GM18502 (cell line): ENCODE measurements around the gene MROH9.

Experiments used
- ATAC-seq: cut with Tn5 transposase; IDR thresholded peaks from one replicate; pipeline ENCODE4 v1.9.1; 2021; ENCODE audit warnings: mild to moderate bottlenecking; ENCODE audit not compliant: unreplicated experiment, poor library complexity

Gene MROH9

DNA sequence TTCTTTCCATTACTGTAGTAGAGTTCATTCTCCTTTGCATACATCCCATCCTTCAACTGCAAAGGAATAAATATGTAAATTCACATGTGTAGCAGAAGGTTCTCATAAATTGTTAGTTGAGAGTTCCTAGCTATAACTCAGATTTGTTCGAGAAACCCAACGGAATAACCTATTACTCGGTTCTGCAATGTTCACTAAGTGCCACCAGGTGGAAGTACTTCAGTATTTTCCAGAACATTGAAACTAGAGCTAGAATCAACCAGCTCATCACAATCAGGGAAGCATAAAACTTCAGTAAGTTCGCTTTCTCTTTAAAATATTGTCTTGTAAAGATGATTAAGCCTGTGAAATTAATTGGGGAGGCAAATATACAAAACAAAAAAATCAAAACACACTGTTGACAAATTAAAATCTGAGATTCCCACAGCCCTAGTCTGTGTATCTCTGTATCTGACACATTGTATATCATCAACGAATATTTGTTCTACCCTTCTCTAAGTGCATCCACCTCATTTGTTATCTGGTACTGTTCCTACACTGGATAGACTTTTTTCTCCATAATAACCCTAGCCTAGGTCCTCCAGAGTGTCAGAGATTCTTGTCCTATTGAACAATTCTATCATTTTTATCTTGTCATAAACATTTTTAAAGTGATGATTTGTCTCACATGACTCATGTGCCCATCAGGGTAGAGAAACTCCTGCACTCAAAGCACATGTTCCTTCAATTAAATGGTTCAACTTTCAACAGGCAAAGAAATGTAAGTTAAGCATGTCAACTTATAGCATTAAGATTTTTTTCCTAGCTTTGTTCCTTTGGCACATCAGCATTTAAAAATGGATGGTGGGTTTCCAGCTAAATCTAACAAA is 31.9 kb downstream of the MROH9 start:
- peak; percentile 87 for ATAC-seq

DNA sequence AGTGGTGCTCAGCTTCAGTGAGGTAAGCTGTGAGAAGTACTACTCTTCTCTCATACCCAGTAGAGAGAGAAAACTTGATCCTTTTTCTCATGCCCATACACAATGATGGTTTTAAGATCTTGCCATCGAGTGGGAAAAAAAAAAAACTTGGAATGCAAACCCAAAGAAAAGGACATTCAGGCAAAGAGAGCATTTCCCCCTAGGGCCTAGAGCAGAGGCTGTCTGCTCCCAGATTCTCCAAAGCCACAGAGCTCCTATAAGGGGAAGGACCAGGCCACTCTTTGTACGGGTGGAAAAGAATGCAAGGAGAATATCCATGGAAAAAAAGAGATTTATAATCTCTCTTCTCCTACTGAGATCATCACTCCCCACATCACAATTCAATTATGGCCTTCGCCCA is 34.9 kb downstream of the MROH9 start:
- no peak for ATAC-seq

DNA sequence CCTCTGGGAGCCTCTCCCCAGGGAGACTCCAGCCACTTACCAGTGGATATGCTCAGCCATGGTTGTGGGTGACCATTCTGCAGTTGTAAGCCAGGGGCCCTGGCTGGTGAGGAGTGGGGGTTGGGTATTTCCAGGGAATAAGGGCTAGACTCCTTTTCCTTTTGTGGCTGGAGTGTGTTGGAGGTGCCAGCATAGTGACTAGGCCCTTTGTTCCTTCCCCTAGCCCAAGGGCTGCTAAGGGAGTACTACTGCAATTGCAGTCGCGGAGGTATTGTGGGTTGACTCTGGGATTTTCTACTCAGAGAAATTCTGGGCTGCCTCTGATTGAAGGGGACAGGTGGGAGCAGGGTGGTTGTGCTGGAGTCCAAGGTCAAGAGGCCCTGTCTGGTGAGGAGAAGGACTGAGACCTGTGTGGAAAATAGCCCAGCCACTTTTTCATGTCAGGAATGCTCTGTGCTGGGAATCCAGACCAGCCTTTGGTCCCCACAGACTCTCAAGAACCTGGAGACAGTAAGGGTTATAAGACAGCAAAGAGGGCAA is 43.1 kb downstream of the MROH9 start:
- no peak for ATAC-seq

DNA sequence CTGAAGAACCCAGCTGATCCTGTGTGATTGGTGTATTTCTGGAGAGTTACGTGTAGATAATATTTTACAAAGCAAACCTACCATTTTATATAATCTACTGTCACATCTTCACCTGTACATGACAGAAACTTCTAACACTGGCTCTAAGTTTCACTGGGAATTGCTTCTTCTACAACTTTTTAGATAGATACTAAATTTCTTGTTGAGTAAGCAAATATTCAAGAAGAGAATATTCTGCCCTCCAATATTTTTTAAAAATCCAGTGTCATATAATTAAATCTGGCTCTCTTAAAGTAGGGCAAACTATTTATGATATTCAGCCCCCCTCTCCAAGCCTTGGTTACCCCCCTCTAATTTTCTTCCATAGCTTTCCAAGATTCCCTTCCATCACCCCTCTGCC is 50.1 kb downstream of the MROH9 start:
- no peak for ATAC-seq

DNA sequence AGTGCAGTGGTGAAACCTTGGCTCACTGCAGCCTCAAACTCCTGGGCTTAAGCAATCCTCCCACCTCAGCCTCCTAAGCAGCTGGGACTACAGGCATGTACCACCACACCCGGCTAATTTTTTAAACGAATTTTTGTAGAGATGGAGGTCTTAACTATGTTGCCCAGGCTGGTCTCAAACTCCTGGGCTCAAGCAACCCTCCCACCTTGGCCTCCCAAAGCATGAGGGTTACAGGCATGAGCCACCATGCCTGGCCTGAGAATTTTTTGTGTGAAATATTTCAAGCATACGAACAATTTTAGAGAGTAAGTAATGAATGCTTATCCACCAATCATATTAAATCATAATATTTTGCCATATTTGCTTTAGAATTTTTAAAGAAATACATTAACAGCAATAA is 51.6 kb downstream of the MROH9 start:
- ATAC-seq: no peak

DNA sequence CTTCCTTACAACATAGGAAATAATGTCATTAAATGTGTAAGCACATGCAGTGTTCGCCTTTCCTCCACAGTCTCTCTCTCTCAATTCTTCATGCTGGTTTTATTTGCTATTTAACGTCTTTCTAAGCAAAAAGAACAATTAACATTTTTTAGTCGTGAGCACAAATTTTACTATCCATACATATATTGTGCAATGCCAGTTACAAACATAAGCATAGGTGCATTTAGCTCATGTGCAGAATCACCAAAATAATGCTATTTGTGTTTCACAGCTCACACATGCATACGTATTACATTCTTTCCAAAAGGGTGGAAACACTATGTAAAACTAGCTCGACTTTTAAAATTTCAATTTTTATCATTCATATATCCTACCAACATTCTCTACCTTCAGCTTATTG is 52.1 kb downstream of the MROH9 start:
- ATAC-seq: no peak

DNA sequence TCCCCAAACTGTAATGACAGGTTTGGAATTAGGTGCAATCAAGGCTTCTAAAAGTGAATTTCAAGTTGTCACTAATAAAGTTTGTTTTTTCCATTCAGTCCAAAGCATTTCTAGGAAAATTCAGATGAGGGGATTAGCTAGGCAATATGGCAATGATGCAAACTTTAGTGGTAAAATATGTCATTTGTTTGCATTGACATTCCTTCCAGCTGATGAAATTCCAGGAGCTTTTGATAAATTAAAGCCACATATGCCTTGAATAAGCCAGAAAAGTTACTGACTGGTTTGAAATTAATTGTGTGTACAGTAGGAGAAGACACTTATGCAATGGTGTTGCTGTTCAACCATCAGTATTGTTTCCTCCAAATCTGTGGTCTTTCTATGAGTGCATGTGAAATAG is 57.8 kb downstream of the MROH9 start:
- ATAC-seq: no peak

DNA sequence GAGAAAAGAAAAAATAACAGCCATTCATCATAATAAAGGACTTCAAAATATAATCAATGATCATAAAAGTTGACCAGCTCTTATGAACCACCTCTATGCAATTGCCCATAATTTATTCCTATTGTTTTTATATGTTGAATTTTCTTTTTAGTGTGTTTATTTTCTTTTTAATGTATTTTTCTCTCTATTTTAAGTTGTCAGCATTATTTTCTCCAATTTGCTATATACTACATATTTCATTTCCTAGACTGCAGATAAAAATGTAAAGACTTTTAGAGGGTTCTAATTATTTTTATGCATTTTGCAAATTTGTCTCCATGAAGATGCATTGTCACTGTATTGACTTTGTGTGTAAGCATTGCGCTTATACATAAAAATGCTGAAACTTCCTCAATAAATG is 58.4 kb downstream of the MROH9 start:
- ATAC-seq: no peak

DNA sequence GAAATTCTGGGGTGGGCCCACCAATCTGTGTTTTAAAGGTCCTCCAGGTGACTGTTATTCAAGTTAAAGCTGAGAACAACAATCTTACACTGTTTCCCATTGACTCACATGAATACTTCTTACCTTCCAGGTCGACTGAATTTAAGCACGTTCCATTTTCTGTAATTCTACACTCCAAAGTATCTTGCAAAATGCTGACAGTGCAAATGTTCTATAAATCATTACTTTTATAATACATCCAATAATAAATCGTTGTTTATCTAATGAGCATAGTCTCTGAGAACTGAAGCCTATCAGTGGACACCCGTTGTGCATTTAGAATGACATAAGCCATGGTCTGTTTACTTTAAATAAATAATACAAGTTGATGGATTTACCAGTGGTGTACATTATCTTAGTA is 79.5 kb downstream of the MROH9 start:
- ATAC-seq: no peak

DNA sequence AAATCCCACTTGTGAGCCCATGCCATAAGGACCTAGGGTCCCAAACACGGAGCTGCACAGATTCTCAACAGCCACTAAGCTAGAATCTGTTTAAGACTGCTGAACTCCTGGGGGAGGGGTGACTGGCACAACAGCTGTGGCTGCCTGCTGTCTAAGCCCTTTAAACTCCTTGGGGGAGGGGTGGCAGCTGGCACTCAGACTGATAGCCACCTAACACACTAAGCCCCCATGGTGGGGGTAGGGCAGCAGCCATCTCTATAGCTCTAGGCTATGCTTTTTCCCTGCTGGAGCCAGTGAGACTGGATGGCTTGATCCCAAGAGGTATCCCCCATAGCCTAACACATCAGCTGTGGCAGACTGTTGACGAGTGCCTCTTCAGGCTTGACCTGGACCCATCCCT is 82.1 kb downstream of the MROH9 start:
- no peak for ATAC-seq

DNA sequence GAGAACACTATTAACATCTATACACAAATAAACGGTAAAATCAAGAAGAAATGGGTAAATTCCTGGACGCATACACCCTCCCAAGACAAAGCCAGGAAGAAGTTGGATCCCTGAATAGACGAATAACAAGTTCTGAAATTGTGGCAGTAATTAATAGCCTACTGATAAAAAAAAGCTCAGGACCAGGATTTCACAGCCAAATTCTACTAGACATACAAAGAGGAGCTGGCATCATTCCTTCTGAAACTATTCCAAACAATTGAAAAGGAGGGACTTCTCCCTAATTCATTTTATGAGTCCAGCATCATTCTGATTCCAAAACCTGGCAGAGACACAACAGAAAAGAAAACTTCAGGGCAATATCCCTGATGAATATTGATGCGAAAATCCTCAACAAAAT is 84.6 kb downstream of the MROH9 start:
- ATAC-seq: no peak

DNA sequence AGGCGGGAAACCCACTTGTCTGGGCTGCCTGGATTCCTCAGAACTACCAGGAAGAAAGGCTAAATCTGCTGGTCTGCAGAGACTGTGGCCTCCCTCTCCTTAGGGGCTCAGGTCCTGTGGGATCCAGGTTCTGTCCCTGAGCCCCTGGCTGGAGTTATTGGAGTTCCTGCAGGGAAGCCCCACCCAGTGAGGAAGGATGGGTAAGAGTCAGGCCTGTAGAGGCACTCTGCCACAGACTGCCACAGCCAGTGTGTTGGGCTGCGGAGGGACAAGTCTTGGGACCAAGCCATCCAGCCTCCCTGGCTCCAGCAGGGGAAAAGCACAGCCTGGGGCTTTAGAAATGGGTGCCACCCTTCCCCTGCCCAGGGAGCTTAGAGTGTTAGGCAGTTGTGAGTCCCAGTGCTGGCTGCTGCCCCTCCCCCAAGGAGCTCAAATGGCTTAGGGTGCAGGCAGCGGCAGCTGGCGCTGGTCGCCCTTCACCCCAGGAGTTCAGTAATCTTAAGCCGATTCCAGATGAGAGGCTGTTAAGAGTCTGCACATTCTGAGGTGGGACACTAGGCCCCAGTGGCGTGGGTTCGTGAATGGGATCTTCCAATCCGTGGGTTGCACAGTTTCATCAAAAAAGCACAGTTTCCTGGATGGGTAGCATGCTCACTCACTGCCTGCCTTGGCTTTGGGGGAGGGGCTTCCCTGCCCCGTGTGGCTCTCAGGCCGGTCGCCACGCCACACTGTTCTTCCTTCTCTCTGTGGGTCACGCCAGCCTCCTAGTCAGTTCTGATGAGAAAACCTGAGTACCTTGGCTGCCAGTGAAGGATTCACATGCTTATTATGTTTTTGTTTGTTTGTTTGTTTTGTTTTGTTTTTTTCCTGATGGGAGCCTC is 97.7 kb downstream of the MROH9 start:
- no peak for ATAC-seq

DNA sequence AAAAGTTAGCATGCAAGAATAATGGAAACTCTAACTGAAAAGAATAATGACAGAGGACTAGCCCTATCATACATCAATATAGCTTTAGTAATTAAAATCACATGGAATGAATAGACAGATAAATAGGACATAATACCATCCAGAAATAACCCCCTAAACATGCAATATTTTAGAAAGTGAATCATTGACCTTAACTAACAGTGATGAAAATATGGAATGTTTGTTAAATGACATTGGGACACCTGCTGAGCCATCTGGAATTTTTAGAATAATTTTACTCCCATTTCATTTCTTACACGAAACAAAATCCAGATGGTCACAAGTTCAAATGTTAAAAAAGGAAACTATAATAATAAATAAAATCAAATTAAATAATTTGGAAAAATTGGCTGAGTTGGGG is 102.3 kb downstream of the MROH9 start:
- ATAC-seq: no peak

DNA sequence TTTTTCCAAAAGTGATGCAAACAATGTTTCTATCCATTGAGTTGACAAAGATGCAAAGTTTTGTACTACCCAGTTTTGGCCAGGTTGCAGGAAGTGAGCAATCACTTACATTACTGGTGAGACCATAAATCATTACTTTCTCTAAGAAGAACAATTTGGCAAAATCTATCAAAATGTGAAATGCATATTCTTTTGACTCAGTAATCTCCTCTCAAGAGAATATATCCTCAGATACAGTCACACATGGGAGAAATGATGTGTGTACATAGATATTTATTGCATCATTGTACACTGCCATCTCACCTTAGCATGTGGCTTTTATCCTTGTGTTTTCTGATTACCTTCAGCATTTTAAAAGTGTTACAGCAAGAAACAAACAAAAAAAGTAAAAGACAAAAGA is 103.0 kb downstream of the MROH9 start:
- no peak for ATAC-seq

DNA sequence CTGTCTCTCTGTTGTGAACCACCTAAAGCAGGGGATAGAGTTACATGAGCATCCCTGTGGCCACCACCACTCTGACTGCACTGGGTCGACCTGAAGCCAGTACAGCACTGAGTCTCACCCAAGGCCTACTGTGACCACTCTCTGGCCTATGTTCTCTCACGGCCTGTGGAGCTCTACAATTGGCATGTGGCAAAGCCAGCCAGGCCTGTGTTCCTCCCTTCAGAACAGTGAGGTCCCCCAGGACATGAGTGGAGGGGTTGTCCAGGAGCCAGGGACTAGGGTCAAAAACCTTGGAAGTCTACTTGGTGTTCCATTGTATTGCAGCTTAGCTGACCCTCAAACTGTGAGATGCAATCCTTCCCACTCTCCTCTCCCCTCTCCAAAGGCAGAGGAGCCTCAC is 112.7 kb downstream of the MROH9 start:
- ATAC-seq: no peak

DNA sequence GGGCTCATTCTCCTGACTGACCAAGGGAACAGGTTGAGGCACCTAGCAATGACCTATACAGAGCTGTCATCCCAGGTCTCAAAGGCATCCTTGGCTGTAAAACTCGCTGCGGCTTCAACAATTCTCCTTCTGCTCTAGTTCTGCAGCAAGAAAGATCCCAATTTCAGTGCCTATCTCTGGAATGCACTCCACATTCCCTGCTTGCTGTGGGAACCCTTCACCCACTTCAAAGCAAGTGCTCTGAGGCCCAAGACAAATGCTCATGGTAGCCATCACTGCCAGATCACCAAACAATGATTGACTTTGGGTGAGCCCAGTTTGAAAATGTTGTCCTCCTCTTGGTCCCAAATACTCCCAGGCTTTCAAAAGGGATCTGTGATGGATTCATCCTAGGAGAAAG is 117.6 kb downstream of the MROH9 start:
- no peak for ATAC-seq

DNA sequence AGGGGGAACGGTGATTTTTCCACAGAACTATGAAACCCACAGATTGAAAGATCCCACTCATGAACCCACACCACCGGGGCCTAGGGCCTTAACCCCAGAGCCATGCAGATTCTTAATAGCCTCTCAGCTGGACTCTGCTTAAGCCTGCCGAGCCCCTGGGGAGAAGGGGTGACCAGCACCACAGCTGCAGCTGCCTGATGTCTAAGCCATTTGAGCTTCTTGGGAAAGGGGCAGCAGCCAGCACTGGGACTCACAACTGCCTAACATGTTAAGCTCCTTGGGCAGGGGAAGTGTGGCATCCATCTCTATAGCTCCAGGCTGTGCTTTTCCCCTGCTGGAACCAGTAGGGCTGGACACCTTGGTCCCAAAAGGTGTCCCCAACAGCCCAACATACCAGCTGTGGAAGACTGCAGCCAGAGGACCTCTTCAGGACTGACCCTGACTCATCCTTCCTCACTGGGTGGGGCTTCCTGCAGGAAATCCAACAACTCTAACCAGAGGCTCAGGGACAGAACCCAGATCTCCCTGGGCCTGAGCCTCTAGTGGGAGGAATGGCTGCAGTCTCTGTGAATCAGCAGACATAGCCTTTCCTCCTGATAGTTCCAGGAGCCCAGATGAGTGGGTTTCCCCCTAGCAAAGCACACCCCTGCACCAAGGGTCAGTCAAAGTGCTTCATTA is 120.8 kb downstream of the MROH9 start:
- no peak for ATAC-seq

DNA sequence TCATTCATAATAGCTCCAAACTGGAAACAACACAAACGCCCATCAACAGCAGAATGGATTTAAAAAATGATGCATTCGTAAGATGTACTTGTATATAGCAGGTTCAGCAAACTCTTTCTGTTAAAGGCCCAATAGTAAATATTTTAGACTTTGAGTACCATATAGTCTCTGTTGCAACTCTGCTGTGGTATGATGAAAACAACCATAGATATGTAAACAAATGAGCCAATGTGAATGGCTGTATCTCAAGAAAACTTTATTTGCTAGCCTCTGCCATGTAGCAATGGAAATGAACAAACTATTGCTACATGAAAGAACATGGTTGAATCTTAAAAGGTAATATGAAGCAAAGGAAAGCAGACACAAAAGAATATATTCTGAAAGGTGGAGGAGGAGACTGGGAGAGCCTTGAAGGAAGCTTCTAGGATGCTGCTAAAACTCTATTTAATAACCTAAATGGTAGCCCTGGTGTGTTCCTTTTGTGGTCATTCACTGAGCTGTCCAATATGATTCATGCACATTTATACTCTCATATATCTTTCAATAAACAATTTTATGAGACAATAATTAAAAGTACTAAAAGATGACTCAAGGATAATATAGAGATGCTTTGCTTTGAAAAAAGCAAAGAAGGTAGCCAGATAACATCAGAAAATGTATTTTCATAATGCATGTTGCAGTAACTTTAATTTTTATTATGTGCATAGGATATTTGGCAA is 126.2 kb downstream of the MROH9 start:
- no peak for ATAC-seq

DNA sequence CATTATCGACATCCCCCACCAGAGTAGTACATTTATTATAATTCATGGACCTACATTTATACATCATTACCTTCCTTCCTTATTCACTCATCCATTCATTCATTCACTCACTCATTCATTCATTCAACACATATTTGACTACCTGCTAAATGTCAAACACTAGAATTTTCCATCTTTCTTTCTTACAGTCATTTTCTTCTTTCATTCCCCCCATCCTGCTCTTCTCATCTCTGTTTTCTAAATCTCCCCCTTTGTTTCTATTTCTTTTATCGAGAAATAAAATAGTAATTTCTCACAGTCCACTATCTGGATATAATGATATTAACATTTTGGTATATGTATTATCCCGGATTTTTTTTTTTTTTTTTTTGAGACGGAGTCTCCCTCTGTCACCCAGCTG is 127.6 kb downstream of the MROH9 start:
- no peak for ATAC-seq

DNA sequence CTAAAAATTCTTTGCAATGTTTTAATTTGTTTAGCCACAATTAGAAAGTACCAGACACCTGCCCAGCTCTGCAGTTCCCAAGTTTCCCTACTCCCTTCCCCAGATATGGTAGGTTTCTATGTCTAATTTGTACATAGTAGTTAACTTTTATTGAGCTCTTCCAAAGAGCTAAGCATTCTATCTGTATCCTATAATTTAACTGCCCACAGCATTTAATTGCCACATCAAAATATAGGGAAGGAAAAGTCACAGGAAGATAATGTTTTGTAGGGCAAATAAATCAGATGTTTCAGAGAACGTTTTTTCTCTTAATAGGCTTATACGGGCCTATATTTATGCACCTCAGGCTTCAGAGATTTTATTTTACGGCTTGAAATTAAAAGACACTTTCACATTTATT is 139.7 kb downstream of the MROH9 start:
- ATAC-seq: no peak
